GM06990 (cell line): ENCODE measurements around the gene PSD2.

Experiments used
- DNase-seq: peaks from one replicate; pipeline ENCODE4 v3.0.0-alpha.2; 2011; ENCODE audit not compliant: insufficient read length; ENCODE audit errors: extremely low read depth
- H3K27me3 ChIP-seq: replicated peaks from 2 replicates; pipeline ENCODE4 v1.6.0; 2011; ENCODE audit warnings: low read length; ENCODE audit not compliant: control insufficient read depth, insufficient read depth
- H3K36me3 ChIP-seq: 2 replicates; pipeline ENCODE4 v1.5.1; 2011; ENCODE audit warnings: low read length; ENCODE audit not compliant: control insufficient read depth, insufficient read depth
- H3K4me3 ChIP-seq: replicated peaks from 2 replicates; pipeline ENCODE4 v1.5.1; 2011; ENCODE audit warnings: low read depth, mild to moderate bottlenecking, control low read depth, low read length
- TF ChIP-seq, protein P1 (sequence below): IDR thresholded peaks from 2 replicates; pipeline ENCODE4 v1.5.1; 2011; ENCODE audit warnings: low read length, control low read depth, mild to moderate bottlenecking, inconsistent platforms; ENCODE audit not compliant: insufficient read depth, poor library complexity, severe bottlenecking

The PSD2 gene

GRCh38 chr5:139871614-139872013, 76.0 kb downstream of the PSD2 start:
- no peak for DNase-seq
- TF ChIP-seq, protein P1, sequence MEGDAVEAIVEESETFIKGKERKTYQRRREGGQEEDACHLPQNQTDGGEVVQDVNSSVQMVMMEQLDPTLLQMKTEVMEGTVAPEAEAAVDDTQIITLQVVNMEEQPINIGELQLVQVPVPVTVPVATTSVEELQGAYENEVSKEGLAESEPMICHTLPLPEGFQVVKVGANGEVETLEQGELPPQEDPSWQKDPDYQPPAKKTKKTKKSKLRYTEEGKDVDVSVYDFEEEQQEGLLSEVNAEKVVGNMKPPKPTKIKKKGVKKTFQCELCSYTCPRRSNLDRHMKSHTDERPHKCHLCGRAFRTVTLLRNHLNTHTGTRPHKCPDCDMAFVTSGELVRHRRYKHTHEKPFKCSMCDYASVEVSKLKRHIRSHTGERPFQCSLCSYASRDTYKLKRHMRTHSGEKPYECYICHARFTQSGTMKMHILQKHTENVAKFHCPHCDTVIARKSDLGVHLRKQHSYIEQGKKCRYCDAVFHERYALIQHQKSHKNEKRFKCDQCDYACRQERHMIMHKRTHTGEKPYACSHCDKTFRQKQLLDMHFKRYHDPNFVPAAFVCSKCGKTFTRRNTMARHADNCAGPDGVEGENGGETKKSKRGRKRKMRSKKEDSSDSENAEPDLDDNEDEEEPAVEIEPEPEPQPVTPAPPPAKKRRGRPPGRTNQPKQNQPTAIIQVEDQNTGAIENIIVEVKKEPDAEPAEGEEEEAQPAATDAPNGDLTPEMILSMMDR, result no peak
- Histone ChIP-seq H3K27me3 (no peaks in the 10 kb centered on the region), H3K4me3 (no peak overlapping the region), H3K36me3 (no peaks in the 10 kb centered on the region)

DNA sequence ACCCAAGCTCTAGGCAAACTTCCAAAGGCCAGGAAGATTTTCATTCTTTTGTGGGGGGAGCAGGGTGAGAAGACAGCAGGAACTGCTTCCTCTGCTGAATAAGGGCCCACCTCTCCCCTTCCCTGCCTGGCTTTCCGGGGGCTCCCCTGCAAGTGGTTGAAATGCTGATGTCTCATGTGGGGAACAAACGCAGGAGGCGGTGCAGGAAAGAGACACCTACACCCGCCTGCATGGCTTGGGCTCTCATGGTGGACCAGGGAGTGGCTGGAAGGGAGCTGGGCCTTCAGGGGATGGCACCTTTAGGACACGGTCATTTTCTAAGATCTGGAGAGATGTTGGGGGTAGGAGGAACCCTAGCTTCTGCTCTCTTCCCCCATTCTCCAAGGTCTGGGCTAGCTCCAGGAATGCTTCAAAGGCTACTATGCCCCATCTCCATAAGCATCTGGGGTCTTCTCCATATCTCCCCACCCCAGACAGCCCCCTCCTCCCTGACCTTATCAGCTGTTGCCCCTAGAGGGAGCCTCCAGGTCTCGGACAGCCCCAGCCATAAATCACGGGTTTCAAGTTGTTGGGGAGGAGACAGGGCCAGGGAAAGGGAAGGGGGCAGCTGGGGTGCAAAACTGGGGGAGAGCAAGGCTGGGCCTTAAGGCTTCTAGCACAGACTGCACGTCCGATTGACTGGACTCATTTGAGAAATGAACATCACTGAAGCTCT, 76.6 kb downstream of the PSD2 start:
- TF ChIP-seq, protein P1, result peak; percentile 41
- no peaks in the 10 kb centered on the region for H3K36me3 ChIP-seq
- H3K27me3 ChIP-seq, result no peaks in the 10 kb centered on the region
- H3K4me3 ChIP-seq, result no peak overlapping the region
- DNase-seq, result no peak

DNA sequence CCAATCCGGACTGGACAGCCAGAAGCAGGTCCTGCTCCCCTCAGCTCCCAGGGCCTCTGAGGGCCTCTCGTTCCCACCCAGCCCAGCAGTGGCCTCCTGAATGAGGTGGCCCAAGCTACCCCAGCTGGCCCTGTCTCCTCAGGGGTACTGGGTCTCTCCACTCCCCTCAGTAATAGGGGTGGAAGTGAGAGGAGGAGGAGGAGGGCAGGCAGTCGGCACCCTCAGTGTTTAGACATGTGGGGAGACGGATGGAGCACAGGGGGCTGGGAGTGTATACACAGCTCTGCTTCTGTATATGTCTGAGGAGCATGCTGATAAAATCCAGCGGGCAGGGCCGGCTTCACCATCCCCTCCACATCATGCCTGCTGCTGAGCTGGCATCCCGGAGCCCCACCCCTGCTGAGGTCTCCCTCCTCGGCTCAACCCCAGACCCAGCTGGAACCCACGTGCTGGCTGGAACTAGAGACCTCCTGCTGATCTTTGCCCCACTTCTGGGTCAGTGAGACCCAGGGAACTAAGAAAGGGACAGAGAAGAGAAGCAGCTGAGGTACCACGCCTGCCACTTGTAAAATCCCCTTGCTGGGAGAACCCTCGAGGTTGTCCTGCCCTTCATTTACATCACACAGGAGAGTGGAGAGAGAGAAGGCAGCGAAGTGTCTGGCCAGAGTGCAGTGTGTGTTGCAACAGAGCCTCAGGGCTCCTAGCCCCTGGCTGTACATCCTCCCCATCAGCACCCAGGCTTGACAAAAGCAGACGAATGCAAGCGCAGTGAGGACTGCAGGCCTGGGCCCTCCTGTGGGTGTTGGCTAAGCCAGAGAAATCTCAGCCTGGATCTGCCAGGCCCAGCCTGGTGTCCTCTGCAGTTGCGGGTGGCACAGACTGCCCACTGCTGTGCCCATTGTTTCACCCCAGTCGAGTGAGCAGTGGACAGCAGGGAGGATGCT, 77.5 kb downstream of the PSD2 start:
- TF ChIP-seq, protein P1, result no peak
- DNase-seq, result no peak
- no peaks in the 10 kb centered on the region for H3K27me3 ChIP-seq

GRCh38 chr5:139875957-139876356, 80.3 kb downstream of the PSD2 start:
- no peak for DNase-seq
- H3K27me3 ChIP-seq, result no peaks in the 10 kb centered on the region
- TF ChIP-seq, protein P1, result no peak
- H3K4me3 ChIP-seq, result no peak overlapping the region
- H3K36me3 ChIP-seq, result no peaks in the 10 kb centered on the region; the same call in 1 of the 2 replicates

More for the DNA sequence above, 77.5 kb downstream of the PSD2 start:
- no peak overlapping the region for H3K4me3 ChIP-seq
- H3K36me3 ChIP-seq, result no peaks in the 10 kb centered on the region

GRCh38 chr5:139877129-139877597, 81.6 kb downstream of the PSD2 start:
- no peaks in the 10 kb centered on the region; the same call in 1 of the 2 replicates for H3K36me3 ChIP-seq
- no peak for DNase-seq
- no peak overlapping the region for H3K4me3 ChIP-seq
- TF ChIP-seq, protein P1, result no peak
- H3K27me3 ChIP-seq, result no peaks in the 10 kb centered on the region
